A549 (cell line): ENCODE measurements around the gene SLC7A6OS.

Experiments used
- CTCF ChIP-seq: fragments of >200 bp; sonication (Bioruptor Twin); formaldehyde crosslinking; IDR thresholded peaks from 3 replicates; pipeline ENCODE4 v1.5.1; 2016
- USF2 ChIP-seq: fragments of 450-650 bp; IDR thresholded peaks from 2 replicates; pipeline ENCODE4 v1.6.1; 2014; ENCODE audit warnings: antibody characterized with exemption

- no peak for TF ChIP-seq USF2
- no peak for TF ChIP-seq CTCF
These were observed 36.9 kb upstream of the SLC7A6OS start for GRCh38 chr16:68347605-68348004.
